Activated CD4-positive, CD25-positive, alpha-beta regulatory T cell treated with anti-CD3 and anti-CD28 coated beads, Interleukin-2, amount 50 U/mL, for 24 hours (primary cell): ENCODE results near the gene CCR1.
A peak's percentile ranks its signal among the peaks of the same experiment; 100 is the strongest.
"Not testable (repeated sequence)": the region's sequence is repeated elsewhere in the genome, so short reads cannot be mapped to it uniquely, and the experiment has no call there.

ENCODE experiments used
- ATAC-seq, 2 donors: fragments of 150-1000 bp; cut with Tn5 transposase; one replicate each; pipeline ENCODE4 v1.10.0; 2021; ENCODE audit warnings: mild to moderate bottlenecking in 1 of 2, moderate library complexity in 1 of 2

CCR1 gene

GRCh38 chr3:46209746-46210470, 1.8 kb upstream of the CCR1 start:
- ATAC-seq: no peak

- no peak for ATAC-seq
Measured at GRCh38 chr3:46209053-46209452, 940 bp upstream of the CCR1 start.

- not testable (repeated sequence) for ATAC-seq
Measured at GRCh38 chr3:46207514-46207913, 599 bp downstream of the CCR1 start.

GRCh38 chr3:46206282-46207015, 1.7 kb downstream of the CCR1 start:
- ATAC-seq: no peak

GRCh38 chr3:46205286-46205960, 2.7 kb downstream of the CCR1 start:
- ATAC-seq: no peak

GRCh38 chr3:46203681-46204080, 4.4 kb downstream of the CCR1 start:
- no peak for ATAC-seq

GRCh38 chr3:46202535-46202934, 5.6 kb downstream of the CCR1 start:
- no peak for ATAC-seq

- ATAC-seq: no peak
Measured at GRCh38 chr3:46200790-46201189, 7.3 kb downstream of the CCR1 start.

- ATAC-seq: no peak
Measured at GRCh38 chr3:46200211-46200610, 7.9 kb downstream of the CCR1 start.

GRCh38 chr3:46196261-46196957, 11.7 kb downstream of the CCR1 start:
- ATAC-seq: no peak

- no peak for ATAC-seq
Measured at GRCh38 chr3:46194868-46195553, 13.1 kb downstream of the CCR1 start.

- ATAC-seq: no peak
Measured at GRCh38 chr3:46193436-46193835, 14.7 kb downstream of the CCR1 start.

- no peak for ATAC-seq
Measured at GRCh38 chr3:46192939-46193338, 15.2 kb downstream of the CCR1 start.

GRCh38 chr3:46191730-46192129, 16.4 kb downstream of the CCR1 start:
- ATAC-seq: no peak

GRCh38 chr3:46188708-46189107, 19.4 kb downstream of the CCR1 start:
- no peak for ATAC-seq

GRCh38 chr3:46187876-46188275, 20.2 kb downstream of the CCR1 start:
- peak in 1 of 2 donors; percentile 51 for ATAC-seq

- no peak for ATAC-seq
Measured at GRCh38 chr3:46187341-46187700, 20.8 kb downstream of the CCR1 start.

- peak; percentile 28 to 63 for ATAC-seq
Measured at GRCh38 chr3:46186471-46187340, 21.4 kb downstream of the CCR1 start.

GRCh38 chr3:46184469-46184868, 23.6 kb downstream of the CCR1 start:
- no peak for ATAC-seq

- no peak for ATAC-seq
Measured at GRCh38 chr3:46183330-46183729, 24.8 kb downstream of the CCR1 start.

- ATAC-seq: no peak
Measured at GRCh38 chr3:46168583-46169345, 39.3 kb downstream of the CCR1 start.
